Right hindlimb (tissue), 1 donor: ENCODE results near the gene KLF3.

ENCODE experiments used
- DNase-seq: peaks from one replicate; pipeline ENCODE4 v3.0.0-alpha.2; 2018

KLF3 gene

DNA sequence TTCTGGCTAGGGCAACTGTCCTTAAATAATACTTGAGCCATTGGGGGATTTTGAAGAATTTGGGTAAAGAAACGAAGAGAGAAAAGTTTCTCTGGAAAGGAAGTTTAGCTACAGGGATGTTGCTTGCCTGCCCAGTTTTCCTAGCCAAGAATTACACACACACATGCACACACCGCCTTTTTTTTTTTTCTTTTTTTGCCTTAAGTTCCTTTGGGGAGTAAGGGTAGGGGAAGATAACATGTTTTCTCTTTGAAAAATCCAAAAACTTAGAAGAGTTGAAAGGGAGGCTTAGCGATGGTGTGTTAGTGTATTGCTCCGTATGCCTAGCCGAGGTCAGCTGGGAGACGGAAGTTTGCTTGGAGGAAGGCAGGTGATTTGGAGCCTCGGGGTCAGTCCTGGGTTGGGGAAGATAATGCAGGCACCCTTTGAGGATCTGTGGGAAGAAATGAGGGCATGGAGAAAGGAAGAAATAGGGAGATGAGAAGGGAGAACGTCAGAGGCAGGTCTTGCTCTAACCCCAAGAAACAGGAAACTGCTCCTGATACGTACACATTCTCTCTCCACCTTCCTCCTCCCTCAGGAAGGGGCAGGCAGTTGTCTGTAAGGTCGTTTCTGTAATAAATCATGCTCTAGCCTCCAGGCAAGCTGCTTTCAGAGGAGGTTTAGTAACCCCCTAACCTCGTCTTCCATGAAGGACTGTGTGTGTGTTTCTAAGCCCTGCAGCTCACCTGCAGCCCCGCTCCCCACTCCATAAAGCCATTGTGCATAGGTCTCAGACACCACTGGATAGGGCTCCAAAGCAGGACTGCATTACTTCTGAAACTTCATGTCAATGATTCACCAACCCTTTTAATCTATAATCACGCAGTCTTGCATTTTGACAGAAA is 10.5 kb downstream of the KLF3 start:
- DNase-seq = no peak

GRCh38 chr4:38675146-38676121 is 11.4 kb downstream of the KLF3 start:
- DNase-seq = peak; percentile 81

GRCh38 chr4:38676986-38677385 is 13.0 kb downstream of the KLF3 start:
- no peak for DNase-seq

GRCh38 chr4:38677441-38677840 is 13.4 kb downstream of the KLF3 start:
- DNase-seq = no peak

GRCh38 chr4:38678078-38678477 is 14.1 kb downstream of the KLF3 start:
- DNase-seq = no peak

DNA sequence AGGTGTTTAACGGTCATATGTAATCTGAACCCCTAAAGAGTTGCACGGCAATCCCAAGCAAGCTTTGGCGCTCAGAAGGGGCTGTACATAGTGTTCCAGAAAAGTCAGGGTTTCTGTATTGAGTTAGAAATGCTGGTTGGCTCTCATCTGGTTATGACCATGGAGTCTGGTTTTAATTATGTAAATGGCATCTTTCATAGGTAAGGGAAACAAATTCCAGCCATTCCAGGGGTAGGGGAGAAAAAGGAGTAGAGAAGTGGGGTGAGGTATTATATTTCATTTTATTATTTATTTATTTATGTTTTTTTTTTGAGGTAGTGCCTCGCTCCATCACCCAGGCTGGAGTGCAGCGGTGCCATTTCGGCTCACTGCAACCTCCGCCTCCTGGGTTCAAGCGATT is 15.9 kb downstream of the KLF3 start:
- DNase-seq = no peak

DNA sequence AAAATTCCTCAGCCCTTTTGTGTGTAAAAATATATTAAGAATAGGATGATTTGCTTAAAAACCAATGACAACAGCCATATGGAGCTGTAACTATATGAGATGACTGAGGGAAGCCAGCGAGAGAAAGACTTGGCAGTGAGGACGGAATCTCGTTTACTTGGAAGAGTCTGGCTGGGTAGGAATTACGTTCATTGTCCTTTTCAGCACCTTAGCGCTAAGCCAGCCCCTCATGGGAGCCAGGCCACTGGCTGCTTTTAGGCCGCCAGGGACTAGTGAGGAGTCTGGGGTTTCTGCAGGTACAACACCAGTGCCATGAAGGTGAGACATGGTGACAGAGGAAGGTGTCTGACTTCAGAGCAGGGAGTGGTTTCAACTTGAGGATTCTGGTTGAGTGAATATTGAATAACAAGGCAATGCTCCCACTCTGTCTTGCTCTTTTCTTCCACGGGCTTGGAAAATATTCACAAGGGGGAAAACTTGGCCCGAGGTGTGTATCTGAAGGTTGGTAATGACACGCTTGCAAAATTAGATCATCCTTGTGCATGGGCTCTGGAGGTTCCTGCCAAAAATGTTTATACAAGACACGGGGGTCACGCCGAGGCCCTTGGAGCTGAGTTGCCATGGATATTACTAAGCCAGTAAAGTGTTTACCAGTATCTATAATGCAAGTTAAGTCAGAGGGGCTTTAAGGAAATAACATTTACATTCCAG is 17.4 kb downstream of the KLF3 start:
- peak; percentile 90 for DNase-seq

- no peak for DNase-seq
Measured at GRCh38 chr4:38682336-38682735, 18.3 kb downstream of the KLF3 start.

DNA sequence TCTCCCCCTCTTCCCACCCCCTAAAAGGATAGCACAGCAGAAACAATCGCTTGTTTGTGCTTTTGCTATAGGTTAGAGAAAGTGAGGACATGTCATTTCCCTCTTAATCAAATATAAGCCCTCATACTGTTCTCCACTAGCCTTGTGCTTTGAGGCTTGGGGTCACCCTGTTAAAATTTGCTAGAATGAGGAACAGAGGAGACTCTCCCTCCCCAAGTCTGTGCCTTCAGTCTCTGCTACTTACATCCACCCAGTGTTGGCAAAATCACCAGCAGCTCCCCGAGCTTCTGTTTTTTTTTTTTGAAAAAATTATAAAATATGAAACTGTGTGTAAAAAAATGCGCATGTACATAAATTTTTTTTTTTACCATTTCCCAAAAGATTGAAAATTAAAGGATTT is 19.3 kb downstream of the KLF3 start:
- no peak for DNase-seq

DNA sequence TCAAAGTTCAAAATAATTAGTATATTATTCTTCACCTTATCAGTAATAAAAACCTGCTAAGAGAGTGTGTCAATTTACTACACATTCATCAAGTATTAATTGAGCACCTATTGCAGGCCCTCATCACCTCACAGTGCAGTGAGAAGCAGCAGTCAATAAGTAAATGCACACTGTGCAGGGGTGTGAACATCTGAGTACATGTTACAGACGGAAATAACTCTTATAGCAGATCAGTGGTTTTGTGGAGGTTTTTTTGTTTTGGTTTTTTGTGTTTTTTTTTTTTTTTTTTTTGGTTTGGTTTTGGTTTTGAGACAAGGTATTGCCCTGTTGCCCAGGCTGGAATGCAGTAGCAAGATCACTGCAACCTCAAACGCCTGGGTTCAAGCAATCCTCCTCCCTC is 20.3 kb downstream of the KLF3 start:
- DNase-seq = no peak

DNA sequence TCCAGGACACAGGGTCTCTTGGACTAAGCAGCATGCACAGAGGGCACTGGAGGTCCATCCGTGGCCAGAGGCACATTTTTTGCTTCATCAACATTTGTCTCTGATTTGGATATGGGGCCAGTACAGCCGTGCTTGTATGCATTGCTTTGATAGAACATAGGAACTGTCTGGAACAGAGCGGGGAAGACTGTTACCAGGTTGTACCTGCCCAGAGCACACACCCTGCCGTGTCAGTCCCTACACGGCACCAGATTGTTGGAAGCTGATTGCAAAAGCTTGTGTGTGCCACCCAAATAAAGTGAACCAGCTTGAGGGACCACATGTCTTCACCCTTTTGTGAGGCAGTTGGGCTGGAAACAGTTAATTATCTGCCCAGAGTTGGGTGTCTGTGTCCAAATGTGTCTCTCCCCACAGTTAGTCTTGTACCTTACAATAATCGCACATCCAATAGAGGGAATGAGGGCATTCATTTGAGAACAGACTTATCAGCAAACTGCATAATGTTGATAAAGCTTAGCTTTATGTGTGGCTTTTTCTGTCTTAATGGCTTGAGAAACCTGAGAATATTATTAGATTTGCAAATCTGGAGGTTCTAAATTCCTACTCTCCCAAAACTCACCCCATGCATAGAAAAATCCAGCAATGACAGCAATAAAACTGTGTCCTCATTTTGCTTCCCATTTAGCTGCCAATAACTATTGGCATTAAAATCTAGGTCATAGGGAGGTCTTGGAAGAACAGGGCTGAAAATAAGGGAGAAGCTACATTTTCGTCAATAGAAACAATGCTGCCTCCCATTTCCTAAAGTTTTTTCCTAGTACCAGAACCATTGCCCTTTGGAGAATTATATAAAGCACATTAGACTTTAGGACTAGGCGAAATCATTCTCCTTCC is 21.2 kb downstream of the KLF3 start:
- no peak for DNase-seq

DNA sequence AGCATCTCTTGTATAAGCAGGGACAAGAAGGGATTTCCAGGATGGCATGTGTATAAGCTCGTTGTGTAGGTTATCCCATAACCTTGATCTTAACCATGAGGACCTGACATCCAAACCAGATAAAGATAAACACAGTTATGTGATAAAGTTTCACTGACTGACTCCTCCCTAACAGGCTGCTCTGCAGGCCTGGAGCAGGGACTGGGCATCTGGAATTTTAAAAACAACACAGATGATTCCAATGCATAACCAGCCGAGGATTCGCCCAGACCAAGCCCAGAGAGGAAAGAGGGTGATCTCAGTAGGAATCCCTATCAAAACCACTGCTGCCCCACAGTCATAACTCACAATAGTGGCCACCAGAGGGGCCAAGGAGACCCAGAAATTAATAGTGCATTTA is 22.7 kb downstream of the KLF3 start:
- no peak for DNase-seq

DNA sequence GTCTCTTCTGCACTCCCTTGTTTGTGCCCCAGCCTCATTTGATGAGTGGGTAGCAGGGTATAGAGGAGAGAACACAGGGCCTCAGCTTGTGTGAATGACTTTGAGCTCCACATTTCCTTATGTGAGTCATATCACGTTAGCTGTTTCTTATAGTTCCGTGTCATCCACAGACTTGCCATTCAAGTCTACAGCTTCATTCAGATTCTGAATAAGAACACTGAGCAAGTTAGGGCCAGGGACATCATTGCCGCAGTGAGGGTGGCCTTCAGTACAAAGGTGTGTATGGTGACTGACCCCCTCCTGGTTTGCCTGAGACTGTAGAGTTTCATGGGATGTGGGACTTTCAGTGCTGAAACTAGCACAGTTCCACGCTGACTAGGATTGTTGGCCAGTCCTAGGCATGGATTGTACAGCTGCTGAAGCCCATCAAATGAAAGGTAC is 23.6 kb downstream of the KLF3 start:
- DNase-seq = no peak

GRCh38 chr4:38688676-38689355 is 24.8 kb downstream of the KLF3 start:
- DNase-seq = no peak

DNA sequence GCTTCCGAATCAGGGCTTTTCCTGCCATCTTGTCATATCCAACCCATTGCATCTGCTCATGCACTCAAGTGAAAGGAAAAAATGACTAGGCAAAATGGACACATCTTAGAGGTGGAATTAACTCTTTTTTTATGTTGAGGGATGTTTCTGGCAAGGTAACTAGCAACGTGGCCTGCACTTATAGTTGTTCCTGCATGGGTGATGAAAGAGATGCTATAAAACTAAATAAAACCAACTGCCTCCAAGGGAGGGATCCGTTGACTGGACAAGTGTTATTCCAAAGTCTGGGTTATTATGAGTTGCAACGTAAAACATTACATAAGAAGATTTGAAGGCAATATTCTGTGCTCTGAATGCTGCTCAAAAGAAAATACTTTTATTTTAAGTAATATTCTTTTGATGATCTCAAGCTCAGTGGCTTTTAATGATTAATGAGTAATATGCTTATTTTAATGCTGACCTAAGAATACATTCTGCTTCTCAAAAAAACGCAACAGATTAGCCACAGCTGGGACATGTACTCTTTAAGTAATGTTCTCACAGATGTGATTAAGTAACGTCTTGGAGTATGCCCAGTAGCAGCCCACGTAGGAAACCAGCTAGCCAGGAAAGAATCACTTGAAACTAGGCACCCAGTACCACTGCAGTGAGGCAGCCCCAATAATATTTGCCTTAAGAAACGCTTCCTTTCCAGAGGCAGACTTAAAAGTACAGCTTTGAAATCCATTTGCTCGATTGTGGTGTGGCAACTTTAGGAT is 27.4 kb downstream of the KLF3 start:
- DNase-seq = no peak

- no peak for DNase-seq
Measured at GRCh38 chr4:38692421-38692820, 28.4 kb downstream of the KLF3 start.

DNA sequence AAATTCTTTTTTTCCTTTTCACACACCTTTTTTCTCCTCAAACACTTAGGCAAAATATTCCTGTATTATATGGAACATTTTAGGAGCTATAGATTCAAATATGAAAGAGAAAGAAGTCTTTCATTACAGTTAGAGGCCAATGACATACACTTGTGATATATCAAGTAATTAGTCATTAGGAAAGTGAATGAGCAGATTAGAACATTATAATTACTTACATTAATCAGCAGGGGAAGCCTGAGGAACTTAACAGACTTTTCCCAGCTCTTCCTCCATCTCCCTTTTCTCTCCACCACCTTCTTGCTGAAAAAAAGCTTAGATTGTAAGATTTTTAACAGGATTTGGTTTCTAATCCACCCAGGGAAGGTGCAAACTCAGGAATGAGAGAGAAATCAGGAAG is 29.6 kb downstream of the KLF3 start:
- no peak for DNase-seq

GRCh38 chr4:38694330-38694729 is 30.3 kb downstream of the KLF3 start:
- DNase-seq = no peak

GRCh38 chr4:38695809-38696208 is 31.8 kb downstream of the KLF3 start:
- no peak for DNase-seq

- DNase-seq = no peak
Measured at GRCh38 chr4:38696697-38697096, 32.7 kb downstream of the KLF3 start.

- no peak for DNase-seq
Measured at GRCh38 chr4:38698176-38698575, 34.2 kb downstream of the KLF3 start.
